HepG2 (cell line): ENCODE results near the gene DNTTIP2. TPM values are rescaled to one million over a fixed set of nuclear protein-coding genes. Genes with fewer than 3 reads are reported as not detected.
A peak's percentile ranks its signal among the peaks of the same experiment; 100 is the strongest.

Experiments used
- FOXO1 ChIP-seq: sonication (generic); formaldehyde crosslinking; IDR thresholded peaks from 2 replicates; pipeline ENCODE4 v1.4.0; 2020; ENCODE audit warnings: missing genetic modification reagents
- GFI1 ChIP-seq: sonication (generic); formaldehyde crosslinking; IDR thresholded peaks from 2 replicates; pipeline ENCODE4 v1.5.0; 2020; ENCODE audit warnings: missing genetic modification reagents, mild to moderate bottlenecking, borderline replicate concordance
- KLF6 ChIP-seq: IDR thresholded peaks from 2 replicates; pipeline ENCODE4 v1.8.0; 2016; ENCODE audit warnings: missing biosample characterization, missing genetic modification reagents
- KMT2B ChIP-seq: IDR thresholded peaks from 2 replicates; pipeline ENCODE4 v1.6.1; 2016; ENCODE audit warnings: missing genetic modification reagents, missing compliant biosample characterization
- MIXL1 ChIP-seq: IDR thresholded peaks from 2 replicates; pipeline ENCODE4 v1.6.1; 2016
- NKX3-1 ChIP-seq: sonication (generic); formaldehyde crosslinking; IDR thresholded peaks from 2 replicates; pipeline ENCODE4 v1.5.0; 2020; ENCODE audit warnings: missing genetic modification reagents
- RBFOX2 ChIP-seq: fragments of 200-400 bp; formaldehyde crosslinking; IDR thresholded peaks from 2 replicates; pipeline ENCODE4 v1.6.1; 2017; ENCODE audit warnings: low read depth, mild to moderate bottlenecking, low read length
- TBX3 ChIP-seq: fragments of 450-650 bp; IDR thresholded peaks from 2 replicates; pipeline ENCODE4 v1.6.1; 2017; ENCODE audit warnings: antibody characterized with exemption, mild to moderate bottlenecking, inconsistent platforms, borderline replicate concordance
- TEAD3 ChIP-seq: optimal IDR thresholded peaks from 2 replicates; pipeline ENCODE3; 2016; ENCODE audit warnings: borderline replicate concordance
- ZBTB8A ChIP-seq: sonication (generic); formaldehyde crosslinking; IDR thresholded peaks from 2 replicates; pipeline ENCODE4 v1.4.0; 2020; ENCODE audit warnings: mild to moderate bottlenecking, low read depth, missing genetic modification reagents, borderline replicate concordance
- ZNF326 ChIP-seq: sonication (generic); formaldehyde crosslinking; IDR thresholded peaks from 2 replicates; pipeline ENCODE4 v1.4.0; 2020; ENCODE audit warnings: missing genetic modification reagents, borderline replicate concordance
- ZNF670 ChIP-seq: sonication (generic); formaldehyde crosslinking; IDR thresholded peaks from 2 replicates; pipeline ENCODE4 v1.8.0; 2022; ENCODE audit warnings: mild to moderate bottlenecking, missing genetic modification reagents, borderline replicate concordance
- ZNF7 ChIP-seq: IDR thresholded peaks from 2 replicates; pipeline ENCODE4 v1.6.1; 2016; ENCODE audit warnings: missing biosample characterization, missing genetic modification reagents
- ZNF891 ChIP-seq: sonication (generic); formaldehyde crosslinking; IDR thresholded peaks from 2 replicates; pipeline ENCODE4 v1.5.0; 2020; ENCODE audit warnings: mild to moderate bottlenecking, missing genetic modification reagents
- polyA plus RNA-seq, 8 experiments: library from polyadenylated mRNA; depleted of rRNA in 3 of 8; stranded (reverse) in 7 of 8; unstranded in 1 of 8; fragments of >200 nt; fragmentation: Illumina TruSeq in 4 of 8; extraction: Trizol in 4 of 8; gene quantifications; 2 replicates each; pipeline versions ENCODE4 v1.2.1 to v1.2.3, GENCODE V29; 2011 to 2016; ENCODE audit warnings: low read depth in 4 of 8, missing spikeins in 1 of 8, mixed read lengths in 1 of 8; ENCODE audit not compliant: insufficient read depth in 1 of 8
- total RNA-seq, 5 experiments: library from RNA; depleted of rRNA; stranded (reverse); fragments of >200 nt; fragmentation: Illumina TruSeq; extraction: Trizol; gene quantifications; 2 replicates each; pipeline ENCODE4 v1.2.3, GENCODE V29; 2016; ENCODE audit warnings: low read depth in 1 of 5
- TF ChIP-seq, protein P1 (sequence below): sonication (generic); formaldehyde crosslinking; IDR thresholded peaks from 2 replicates; pipeline ENCODE4 v1.4.0; 2020; ENCODE audit warnings: missing genetic modification reagents
- TF ChIP-seq, protein P2 (sequence below): sonication (generic); formaldehyde crosslinking; IDR thresholded peaks from 2 replicates; pipeline ENCODE4 v1.5.0; 2020; ENCODE audit warnings: missing genetic modification reagents
- TF ChIP-seq, protein P3 (sequence below): IDR thresholded peaks from 2 replicates; pipeline ENCODE4 v1.6.1; 2016; ENCODE audit warnings: low read depth, borderline replicate concordance
- TF ChIP-seq, protein P4 (sequence below): sonication (generic); formaldehyde crosslinking; IDR thresholded peaks from 2 replicates; pipeline ENCODE4 v1.5.1; 2020; ENCODE audit warnings: missing genetic modification reagents, mild to moderate bottlenecking, borderline replicate concordance
- TF ChIP-seq, protein P5 (sequence below): sonication (generic); formaldehyde crosslinking; IDR thresholded peaks from 2 replicates; pipeline ENCODE4 v1.4.0; 2020; ENCODE audit warnings: missing genetic modification reagents
- TF ChIP-seq, protein P6 (sequence below): sonication (generic); formaldehyde crosslinking; conservative IDR thresholded peaks from 2 replicates; pipeline ENCODE4 v1.4.0; 2020; ENCODE audit warnings: missing genetic modification reagents

The DNTTIP2 gene
- total and polyA plus RNA-seq, 2 of the 13 experiments (the other 11 are each of a cell fraction or from before 2014, with no cell fraction given) = 11.4 to 63.3 TPM

DNA sequence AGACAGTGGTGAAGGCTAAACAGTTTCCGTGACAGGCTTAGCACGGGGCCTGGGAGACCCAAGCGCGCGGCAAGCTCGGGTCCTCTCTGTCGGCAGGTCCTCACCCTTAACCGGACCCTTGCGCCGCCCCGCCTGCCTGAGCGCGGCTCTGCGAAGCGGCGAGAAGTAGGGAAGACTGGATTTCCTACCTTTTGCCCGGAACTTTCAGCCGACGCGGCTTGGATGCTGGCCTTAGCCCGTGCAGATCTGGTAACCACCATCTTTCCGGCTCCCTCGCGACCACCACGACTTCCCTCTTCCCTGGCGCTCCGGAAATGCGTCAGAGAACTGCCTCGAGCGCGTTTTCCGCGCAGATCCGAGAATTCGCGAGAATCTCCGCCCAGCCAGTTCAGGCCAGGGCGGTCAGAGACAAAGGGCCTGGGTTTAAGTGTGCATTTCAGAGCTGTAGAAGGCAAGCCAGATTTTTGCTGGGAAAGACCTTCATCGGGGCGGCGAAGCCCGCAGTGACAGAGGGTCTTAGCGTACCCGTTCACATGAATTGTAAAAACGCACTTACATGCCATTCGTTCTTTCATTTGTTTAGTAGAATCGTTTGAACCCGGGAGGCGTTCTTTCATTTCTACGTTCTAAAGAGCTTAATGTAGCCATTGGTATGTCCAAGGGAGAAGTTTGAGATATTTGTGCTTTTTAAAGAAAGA is at the start of gene DNTTIP2 (continued):
- TF ChIP-seq FOXO1 (CRISPR knock-in tag) (peak; percentile 46; the same call in 1 of the 2 replicates), ZBTB8A (CRISPR knock-in tag) (0 out of 2 replicates have a peak, but pooled peaks have one; percentile 24), ZNF891 (peak; percentile 69), ZNF7 (CRISPR knock-in tag) (no peak), ZNF326 (no peak), TBX3 (peak; percentile 15; the same call in 1 of the 2 replicates), RBFOX2 (peak; percentile 85), KLF6 (CRISPR knock-in tag) (no peak), KMT2B (peak; percentile 98; the same call in 1 of the 2 replicates), NKX3-1 (CRISPR knock-in tag) (no peak), GFI1 (CRISPR knock-in tag) (0 out of 2 replicates have a peak, but pooled peaks have one; percentile 28), ZNF670 (CRISPR knock-in tag) (no peak), TEAD3 (CRISPR knock-in tag) (peak; percentile 86), MIXL1 (CRISPR knock-in tag) (peak; percentile 61)
- TF ChIP-seq, protein P1, sequence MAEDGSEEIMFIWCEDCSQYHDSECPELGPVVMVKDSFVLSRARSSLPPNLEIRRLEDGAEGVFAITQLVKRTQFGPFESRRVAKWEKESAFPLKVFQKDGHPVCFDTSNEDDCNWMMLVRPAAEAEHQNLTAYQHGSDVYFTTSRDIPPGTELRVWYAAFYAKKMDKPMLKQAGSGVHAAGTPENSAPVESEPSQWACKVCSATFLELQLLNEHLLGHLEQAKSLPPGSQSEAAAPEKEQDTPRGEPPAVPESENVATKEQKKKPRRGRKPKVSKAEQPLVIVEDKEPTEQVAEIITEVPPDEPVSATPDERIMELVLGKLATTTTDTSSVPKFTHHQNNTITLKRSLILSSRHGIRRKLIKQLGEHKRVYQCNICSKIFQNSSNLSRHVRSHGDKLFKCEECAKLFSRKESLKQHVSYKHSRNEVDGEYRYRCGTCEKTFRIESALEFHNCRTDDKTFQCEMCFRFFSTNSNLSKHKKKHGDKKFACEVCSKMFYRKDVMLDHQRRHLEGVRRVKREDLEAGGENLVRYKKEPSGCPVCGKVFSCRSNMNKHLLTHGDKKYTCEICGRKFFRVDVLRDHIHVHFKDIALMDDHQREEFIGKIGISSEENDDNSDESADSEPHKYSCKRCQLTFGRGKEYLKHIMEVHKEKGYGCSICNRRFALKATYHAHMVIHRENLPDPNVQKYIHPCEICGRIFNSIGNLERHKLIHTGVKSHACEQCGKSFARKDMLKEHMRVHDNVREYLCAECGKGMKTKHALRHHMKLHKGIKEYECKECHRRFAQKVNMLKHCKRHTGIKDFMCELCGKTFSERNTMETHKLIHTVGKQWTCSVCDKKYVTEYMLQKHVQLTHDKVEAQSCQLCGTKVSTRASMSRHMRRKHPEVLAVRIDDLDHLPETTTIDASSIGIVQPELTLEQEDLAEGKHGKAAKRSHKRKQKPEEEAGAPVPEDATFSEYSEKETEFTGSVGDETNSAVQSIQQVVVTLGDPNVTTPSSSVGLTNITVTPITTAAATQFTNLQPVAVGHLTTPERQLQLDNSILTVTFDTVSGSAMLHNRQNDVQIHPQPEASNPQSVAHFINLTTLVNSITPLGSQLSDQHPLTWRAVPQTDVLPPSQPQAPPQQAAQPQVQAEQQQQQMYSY (CRISPR knock-in tag) = no peak
- TF ChIP-seq, protein P2, sequence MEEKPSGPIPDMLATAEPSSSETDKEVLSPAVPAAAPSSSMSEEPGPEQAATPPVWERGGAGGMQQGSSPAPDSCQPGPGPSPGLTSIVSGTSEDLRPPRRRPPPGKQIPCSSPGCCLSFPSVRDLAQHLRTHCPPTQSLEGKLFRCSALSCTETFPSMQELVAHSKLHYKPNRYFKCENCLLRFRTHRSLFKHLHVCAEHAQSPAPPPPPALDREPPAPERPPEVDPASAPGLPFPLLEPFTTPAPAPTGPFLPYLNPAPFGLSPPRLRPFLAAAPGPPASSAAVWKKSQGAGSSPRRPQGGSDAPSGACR (CRISPR knock-in tag) = no peak; the same call in 1 of the 2 replicates
- TF ChIP-seq, protein P3, sequence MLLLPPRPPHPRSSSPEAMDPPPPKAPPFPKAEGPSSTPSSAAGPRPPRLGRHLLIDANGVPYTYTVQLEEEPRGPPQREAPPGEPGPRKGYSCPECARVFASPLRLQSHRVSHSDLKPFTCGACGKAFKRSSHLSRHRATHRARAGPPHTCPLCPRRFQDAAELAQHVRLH = peak; percentile 92
- TF ChIP-seq, protein P4, sequence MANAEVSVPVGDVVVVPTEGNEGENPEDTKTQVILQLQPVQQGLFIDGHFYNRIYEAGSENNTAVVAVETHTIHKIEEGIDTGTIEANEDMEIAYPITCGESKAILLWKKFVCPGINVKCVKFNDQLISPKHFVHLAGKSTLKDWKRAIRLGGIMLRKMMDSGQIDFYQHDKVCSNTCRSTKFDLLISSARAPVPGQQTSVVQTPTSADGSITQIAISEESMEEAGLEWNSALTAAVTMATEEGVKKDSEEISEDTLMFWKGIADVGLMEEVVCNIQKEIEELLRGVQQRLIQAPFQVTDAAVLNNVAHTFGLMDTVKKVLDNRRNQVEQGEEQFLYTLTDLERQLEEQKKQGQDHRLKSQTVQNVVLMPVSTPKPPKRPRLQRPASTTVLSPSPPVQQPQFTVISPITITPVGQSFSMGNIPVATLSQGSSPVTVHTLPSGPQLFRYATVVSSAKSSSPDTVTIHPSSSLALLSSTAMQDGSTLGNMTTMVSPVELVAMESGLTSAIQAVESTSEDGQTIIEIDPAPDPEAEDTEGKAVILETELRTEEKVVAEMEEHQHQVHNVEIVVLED = peak; percentile 85; the same call in 1 of the 2 replicates
- TF ChIP-seq, protein P5, sequence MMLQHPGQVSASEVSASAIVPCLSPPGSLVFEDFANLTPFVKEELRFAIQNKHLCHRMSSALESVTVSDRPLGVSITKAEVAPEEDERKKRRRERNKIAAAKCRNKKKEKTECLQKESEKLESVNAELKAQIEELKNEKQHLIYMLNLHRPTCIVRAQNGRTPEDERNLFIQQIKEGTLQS (CRISPR knock-in tag) = peak; percentile 59
- TF ChIP-seq, protein P6, sequence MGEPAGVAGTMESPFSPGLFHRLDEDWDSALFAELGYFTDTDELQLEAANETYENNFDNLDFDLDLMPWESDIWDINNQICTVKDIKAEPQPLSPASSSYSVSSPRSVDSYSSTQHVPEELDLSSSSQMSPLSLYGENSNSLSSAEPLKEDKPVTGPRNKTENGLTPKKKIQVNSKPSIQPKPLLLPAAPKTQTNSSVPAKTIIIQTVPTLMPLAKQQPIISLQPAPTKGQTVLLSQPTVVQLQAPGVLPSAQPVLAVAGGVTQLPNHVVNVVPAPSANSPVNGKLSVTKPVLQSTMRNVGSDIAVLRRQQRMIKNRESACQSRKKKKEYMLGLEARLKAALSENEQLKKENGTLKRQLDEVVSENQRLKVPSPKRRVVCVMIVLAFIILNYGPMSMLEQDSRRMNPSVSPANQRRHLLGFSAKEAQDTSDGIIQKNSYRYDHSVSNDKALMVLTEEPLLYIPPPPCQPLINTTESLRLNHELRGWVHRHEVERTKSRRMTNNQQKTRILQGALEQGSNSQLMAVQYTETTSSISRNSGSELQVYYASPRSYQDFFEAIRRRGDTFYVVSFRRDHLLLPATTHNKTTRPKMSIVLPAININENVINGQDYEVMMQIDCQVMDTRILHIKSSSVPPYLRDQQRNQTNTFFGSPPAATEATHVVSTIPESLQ (CRISPR knock-in tag) = no peak
